Gastroesophageal sphincter (tissue), 3 donors: Measurements from ENCODE around the gene ISG20L2.

ENCODE experiments used
- CTCF ChIP-seq, 4 experiments: fragments of 200-600 bp in 2 of 4; fragments of 450-650 bp in 2 of 4; sonication (generic) in 1 of 4; IDR thresholded peaks; one replicate each; pipeline ENCODE4 v1.5.1; 2017 to 2019; ENCODE audit warnings: antibody characterized with exemption in 4 of 4, mild to moderate bottlenecking in 2 of 4, moderate library complexity in 2 of 4
- EP300 ChIP-seq: sonication (generic); formaldehyde crosslinking; IDR thresholded peaks from one replicate; pipeline ENCODE4 v1.6.1; 2017; ENCODE audit warnings: antibody characterized with exemption, mild to moderate bottlenecking

- no peak for TF ChIP-seq CTCF (IDR thresholded peaks at IDR 0.05)
- no peak for TF ChIP-seq EP300
Observed at GRCh38 chr1:156742017-156742416, 13.5 kb upstream of the ISG20L2 start.
